ENCODE measurements around the gene ADAP1.

ADAP1 gene

DNA sequence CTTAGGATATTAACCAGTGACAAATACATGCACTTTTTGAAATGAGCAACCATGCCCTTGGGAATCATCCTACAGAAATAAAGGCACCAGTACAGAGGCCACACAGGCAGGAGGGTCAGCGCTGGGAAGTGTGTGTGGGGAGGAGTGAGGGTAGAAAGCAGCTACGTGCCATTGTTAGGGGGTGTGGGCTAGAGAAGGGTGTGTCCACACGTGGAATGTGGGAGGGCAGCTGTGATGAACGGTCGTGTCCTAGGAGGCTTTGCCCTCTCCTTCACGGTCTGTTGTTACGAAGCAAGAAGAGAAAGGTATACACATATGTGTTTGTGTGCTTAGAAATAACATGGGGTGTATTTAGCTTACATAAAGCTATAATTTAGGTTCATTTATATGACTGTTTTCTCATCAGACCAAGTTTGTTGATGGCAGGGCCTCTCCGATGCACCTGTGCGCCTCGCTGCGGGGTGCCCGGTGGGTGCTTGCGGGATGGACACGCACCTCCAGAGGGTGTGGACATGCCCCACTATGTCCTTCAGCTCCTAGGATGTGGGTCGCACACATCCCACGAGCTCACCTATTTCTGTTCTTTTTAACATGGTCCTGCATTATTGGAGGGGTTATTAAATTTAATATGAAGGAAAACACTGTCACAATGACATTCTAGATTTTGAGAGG is 95.0 kb downstream of the ADAP1 start:
- DNase-seq, result no peak

DNA sequence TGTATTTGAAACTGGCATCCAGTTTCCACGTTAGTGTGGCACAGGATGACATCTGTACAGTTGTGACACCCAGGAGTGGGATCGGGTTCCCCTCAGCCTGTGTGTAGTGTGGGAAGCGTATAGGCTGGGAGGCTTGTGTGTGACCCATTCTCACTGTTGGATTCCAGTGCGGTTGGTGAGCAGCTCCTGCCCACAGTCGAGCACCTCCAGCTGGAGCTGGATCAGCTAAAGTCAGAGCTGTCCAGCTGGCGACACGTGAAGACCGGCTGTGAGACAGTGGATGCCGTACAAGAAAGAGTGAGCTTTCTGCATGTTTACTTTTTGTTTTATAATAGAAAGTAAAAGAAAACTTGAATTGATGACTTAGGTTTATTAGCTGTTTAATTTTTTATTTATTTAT is 96.8 kb downstream of the ADAP1 start:
- no peak for DNase-seq

DNA sequence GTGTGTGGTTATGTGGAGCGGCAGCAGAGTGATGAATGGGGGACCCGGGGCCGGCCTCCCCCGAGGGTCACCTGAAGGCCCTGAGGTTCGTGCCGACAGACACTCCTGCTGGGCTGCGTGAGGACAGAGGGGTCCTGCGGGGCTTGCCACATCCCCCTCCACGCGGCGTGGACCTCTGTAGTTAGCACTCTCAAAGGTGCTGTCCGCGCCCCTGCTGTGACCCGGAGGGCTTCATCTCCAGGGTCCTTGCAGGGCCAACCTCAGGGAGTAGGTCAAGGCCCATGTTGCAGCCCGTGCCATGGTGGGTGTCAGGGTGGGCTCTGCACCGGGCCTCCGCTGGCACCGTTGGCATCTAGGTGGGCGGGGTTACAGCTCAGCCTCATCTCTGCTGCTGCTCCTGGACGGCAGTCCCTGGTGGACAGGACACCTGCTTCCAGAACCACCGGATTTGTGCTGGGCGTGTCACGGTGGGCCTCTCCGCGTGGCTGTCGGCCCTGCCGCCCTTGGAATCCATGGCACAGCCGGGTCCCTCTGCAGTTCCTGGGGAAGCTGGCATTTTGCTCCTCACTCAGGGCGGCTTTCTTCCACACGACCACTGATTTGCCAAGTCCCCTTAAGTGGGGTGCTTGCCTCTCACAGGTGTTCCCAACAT is 97.9 kb downstream of the ADAP1 start:
- DNase-seq, result no peak

DNA sequence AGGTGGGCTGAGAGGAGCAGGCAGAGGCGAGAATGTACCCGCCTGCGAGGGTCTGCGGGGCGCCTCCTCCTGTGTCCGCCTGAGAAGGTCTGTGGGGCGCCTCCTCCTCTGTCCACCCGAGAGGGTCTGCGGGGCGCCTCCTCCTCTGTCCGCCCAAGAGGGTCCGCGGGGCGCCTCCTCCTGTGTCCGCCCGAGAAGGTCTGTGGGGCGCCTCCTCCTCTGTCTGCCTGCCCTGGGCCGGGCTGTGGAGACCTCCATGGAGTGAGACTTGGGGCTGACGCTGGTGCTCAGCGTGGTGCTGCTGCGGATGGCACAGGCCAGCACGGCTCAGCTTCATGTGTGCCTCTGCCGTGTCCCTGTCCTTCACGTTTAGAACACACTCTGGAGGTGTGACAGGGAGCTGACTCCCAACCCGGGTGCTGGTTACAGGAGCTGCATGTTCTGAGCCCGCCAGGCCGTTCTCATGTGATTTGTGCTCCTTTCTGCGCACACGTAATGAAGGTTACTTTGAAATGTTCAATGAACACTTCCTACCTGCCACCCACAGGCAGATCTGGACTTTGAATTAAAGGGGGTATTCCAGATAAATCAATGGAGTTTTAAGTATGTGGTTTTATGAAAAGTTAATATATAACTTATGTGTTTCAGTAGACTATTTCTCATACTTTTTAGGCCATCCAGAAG is 98.7 kb downstream of the ADAP1 start:
- no peak for DNase-seq

DNA sequence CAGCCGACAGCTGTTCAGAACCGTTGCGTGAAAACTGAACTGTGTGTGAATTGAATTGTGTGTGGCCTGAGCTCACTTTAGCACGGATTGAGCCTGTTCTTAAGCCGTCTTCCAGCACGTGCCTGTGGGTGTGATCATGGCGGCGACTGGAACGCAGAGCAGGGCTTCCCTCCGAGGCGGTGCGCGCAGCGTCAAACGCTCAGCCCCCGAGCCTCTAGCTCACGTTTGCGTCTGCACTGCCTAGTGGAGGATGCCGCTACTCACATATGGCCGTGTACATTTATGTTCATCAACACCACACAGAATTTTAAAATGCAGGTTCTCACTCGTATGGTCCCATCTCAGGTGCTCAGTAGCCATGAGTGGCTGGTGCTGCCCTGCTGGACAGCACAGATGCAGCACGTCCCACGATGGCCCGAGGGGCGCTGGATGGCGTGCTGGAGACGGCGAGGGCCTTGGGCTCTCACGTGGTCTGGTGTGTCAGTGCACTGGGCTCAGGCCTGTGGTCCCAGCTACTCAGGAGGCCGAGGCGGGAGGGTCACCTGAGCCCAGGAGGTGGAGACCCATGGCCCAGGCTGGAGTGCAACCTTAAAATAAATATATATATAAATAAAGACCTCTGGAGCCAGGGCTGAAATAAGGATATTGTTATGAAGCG is 100.2 kb downstream of the ADAP1 start:
- no peak for DNase-seq

DNA sequence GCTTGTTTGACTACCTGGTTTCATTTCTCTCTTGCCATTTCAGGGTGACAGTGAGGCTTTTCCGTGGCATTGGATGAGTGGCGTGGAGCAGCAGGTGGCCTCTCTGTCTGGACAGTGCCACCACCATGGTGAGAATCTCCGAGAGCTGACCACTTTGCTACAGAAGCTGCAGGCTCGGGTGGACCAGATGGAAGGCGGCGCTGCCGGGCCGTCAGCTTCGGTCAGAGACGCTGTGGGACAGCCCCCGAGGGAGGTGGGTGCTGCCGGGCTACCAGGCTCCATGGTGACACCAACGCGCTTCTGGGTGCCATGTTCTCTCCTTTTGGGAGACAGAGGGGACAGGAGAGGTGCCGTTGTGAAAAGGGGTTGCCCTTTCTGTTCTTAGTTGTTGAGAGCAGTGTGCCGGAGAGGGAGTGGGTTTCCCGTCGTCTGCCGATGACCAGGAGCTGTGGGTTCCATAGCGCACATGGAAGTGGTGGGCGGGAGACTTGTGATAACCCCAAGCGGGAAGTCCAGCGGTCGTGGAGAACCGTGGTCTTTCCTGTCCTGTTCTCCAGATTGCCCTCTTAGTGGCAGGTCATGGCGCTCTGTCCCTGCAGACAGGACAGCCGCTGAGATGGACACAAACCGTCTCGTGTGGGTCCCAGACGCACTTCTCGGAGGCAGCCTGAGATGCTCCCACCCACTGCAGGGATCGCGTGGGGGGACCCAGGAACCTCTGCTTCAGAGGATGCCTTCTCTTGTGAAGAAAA is 100.9 kb downstream of the ADAP1 start:
- no peak for DNase-seq

DNA sequence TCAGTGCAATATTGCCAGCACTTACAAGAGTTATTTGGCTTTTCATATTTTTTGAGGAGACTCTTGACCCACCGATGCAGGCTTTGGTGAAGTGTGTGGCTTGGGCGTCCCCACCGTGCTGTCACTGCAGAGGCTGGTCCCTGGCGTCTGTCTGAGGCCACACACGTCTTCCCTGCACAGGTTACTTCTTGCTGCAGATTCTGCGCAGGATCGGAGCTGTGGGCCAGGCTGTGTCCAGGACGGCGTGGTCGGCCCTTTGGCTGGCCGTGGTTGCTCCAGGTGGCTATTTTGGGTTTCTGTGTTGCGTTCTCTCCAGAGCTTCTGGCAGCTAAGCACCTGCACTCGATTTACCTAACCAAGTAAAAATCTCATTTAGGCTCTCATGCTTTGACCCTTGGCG is 103.3 kb downstream of the ADAP1 start:
- DNase-seq, result no peak

DNA sequence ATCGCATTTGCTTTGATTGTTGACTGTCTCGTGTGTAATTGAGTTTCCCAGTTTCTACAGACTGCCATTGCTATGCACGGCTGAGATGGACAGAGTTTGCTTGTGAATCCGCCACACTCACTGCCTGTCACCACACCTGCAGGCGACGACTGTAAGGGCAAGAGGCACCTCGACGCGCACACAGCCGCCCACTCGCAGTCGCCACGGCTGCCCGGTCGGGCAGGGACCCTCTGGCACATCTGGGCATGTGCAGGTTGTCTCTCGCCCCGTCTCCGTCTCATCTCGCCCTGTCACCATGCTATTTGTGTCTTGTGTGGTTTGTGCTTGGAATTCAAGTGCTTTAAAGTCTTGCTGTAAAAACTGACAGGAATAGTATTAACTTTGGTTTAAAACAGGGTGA is 104.7 kb downstream of the ADAP1 start:
- no peak for DNase-seq

DNA sequence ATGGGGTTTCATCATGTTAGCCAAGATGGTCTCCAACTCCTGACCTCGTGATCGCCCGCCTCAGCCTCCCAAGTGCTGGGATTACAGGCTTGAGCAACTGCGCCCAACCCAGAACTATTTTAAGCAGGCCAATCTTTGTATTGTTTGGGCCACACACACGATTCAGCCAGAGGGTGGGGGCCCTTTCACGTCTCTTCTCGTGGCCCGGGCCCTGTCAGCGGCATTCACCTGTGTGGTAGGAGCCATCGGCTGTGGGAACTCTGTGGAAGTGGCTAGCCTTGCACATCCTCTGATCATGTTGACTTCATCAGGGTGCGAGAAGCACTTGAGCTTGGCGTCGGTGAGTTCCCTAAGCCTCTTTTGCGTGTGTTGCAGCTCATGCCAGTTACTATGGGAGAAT is 105.3 kb downstream of the ADAP1 start:
- DNase-seq, result no peak

All from suppressor macrophage (primary cell).